Neuron (in vitro differentiated cells): ENCODE measurements around the gene ZBTB20.
"Not testable (repeated sequence)": the region's sequence is repeated elsewhere in the genome, so short reads cannot be mapped to it uniquely, and the experiment has no call there.

Experiments
- H2AFZ ChIP-seq: one replicate; pipeline ENCODE4 v1.6.1; 2013; ENCODE audit warnings: low read depth, mild to moderate bottlenecking, inconsistent platforms, low read length, moderate library complexity
- H3K27me3 ChIP-seq: one replicate; pipeline ENCODE4 v1.6.1; 2013; ENCODE audit warnings: low read length; ENCODE audit not compliant: insufficient read depth
- H3K36me3 ChIP-seq: one replicate; pipeline ENCODE4 v1.6.1; 2013; ENCODE audit warnings: low read length; ENCODE audit not compliant: insufficient read depth
- H3K4me1 ChIP-seq: one replicate; pipeline ENCODE4 v1.6.1; 2013; ENCODE audit warnings: low read length; ENCODE audit not compliant: insufficient read depth
- H3K4me3 ChIP-seq: 2 replicates; pipeline ENCODE4 v1.5.1; 2013; ENCODE audit warnings: mild to moderate bottlenecking, low read length, moderate library complexity
- H3K9me3 ChIP-seq: one replicate; pipeline ENCODE4 v1.6.1; 2013; ENCODE audit warnings: low read length

The ZBTB20 gene

DNA sequence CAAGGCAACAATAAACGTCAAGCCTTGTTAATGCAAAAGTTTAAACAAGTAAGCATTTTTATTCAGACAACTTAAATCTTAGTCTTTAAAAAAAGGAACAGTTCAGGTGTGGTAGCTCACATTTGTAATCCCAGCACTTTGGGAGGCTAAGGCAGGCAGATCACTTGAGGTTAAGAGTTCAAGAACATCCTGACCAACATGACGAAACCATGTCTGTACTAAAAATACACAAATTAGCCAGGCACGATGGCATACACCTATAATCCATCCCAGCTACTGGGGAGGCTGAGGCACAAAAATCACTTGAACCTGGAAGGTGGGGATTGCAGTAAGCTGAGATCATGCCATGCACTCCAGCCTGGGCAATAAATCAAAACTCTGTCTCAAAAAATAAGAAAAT lies 19.9 kb downstream of the ZBTB20 start:
- Histone ChIP-seq H3K4me3 (no peak overlapping the region), H3K27me3 (no peaks in the 10 kb centered on the region), H3K36me3 (no peaks in the 10 kb centered on the region), H2AFZ (no peak overlapping the region), H3K9me3 (no peaks in the 10 kb centered on the region), H3K4me1 (no peaks in the 10 kb centered on the region)

DNA sequence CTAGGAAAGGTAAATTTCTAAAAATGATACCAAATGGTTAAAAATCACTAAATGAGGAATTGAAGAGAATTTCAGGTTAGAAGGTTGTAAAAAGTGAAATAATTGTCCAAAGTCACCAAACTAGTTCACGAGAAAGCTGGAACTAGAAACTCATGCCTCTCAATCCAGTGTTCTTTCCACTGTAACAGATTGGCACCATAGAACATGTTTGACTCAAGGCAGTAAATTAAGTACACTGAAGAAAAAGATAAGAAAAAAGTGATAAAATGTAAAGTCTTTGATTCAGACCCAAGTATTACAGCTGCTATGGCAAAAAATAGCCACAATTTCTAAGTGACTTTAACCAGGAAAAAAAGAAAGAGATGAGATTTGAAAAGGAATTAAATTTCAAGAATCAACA lies 26.5 kb downstream of the ZBTB20 start:
- Histone ChIP-seq H3K4me1 (no peaks in the 10 kb centered on the region), H3K9me3 (no peaks in the 10 kb centered on the region), H3K4me3 (no peak overlapping the region)

DNA sequence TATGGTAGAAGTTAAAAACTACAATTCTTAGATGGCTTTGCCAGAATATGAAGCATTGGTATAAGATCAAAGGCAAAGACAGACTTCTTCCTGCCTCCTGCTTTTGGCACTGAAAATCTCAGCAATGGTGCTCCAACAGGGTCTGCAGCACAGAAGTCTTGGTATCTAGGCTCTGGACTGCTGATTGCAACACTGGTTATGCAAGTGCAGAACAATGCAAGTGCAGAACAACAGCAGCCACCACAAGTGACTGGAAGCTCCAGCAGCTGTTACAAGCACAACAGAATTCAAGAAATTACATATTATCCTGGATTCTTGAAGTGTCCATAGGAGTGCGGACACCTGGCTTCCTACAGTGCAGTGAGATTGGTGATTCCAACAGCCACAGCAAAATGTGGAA lies 33.7 kb downstream of the ZBTB20 start:
- Histone ChIP-seq H2AFZ (no peak overlapping the region), H3K27me3 (no peaks in the 10 kb centered on the region), H3K36me3 (no peaks in the 10 kb centered on the region)

More for the DNA sequence above, 26.5 kb downstream of the ZBTB20 start:
- H3K36me3 ChIP-seq = no peaks in the 10 kb centered on the region
- H2AFZ ChIP-seq = no peak overlapping the region
- H3K27me3 ChIP-seq = no peaks in the 10 kb centered on the region

DNA sequence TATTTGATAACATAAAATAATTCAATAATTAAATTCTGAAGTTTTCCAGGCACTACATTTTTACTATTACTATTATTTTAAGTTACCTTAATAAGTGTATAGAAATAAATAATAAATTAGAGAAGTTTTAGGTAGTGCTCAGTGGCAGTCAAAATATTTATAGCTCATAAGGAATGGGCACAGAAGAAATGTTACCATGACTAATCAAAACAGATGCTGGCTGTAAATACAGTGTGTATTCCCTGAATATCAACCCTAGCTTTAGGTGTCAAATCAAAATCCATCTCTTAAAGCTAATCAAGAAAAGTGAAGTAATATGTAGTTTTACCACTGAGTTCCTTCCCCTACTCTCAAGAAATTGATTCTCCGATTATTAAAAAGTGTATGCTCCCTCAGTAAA lies 35.5 kb downstream of the ZBTB20 start:
- H3K36me3 ChIP-seq = no peaks in the 10 kb centered on the region
- no peak overlapping the region for H3K4me3 ChIP-seq
- no peaks in the 10 kb centered on the region for H3K9me3 ChIP-seq
- H2AFZ ChIP-seq = no peak overlapping the region
- no peaks in the 10 kb centered on the region for H3K27me3 ChIP-seq
- no peaks in the 10 kb centered on the region for H3K4me1 ChIP-seq

More for the DNA sequence above, 33.7 kb downstream of the ZBTB20 start:
- H3K9me3 ChIP-seq = no peaks in the 10 kb centered on the region
- H3K4me3 ChIP-seq = no peak overlapping the region
- H3K4me1 ChIP-seq = no peaks in the 10 kb centered on the region

DNA sequence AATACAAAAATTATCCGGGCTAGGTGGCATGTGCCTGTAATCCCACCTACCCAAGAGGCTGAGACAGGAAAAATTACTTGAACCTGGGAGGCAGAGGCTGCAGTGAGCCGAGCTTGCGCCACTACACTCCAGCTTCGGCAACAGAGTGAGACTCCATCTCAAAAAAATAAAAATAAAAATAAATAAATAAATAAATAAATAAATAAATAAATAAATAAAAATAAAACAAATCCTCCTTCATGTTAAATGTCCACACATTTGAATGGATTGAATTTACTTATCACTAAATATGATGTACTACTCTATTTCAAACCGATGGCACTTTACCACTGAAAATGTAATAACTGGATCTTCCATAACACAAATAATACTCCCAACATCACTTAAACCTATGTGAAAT lies 36.3 kb downstream of the ZBTB20 start:
- Histone ChIP-seq H2AFZ (no peak overlapping the region), H3K4me3 (no peak overlapping the region), H3K27me3 (no peaks in the 10 kb centered on the region), H3K36me3 (no peaks in the 10 kb centered on the region), H3K4me1 (no peaks in the 10 kb centered on the region), H3K9me3 (no peaks in the 10 kb centered on the region)

DNA sequence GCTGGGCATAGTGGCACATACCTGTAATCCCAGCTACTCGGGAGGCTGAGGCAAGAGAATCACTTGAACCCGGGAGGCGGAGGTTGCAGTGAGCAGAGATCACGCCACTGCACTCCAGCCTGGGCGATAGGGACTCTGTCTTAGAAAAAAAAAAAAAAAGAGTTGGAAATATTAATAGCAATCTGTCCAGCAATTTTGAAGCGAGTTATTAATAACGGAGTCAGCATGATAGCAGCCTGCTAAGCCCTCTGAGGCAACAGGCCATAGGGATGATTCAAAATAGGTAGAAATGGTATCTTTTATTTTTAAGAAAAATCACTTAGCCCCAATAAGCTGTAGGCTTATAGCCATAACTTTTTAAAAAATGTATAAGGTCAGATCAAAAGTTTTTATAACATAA lies 37.0 kb downstream of the ZBTB20 start:
- H3K4me3 ChIP-seq, H3K27me3 ChIP-seq, H3K9me3 ChIP-seq, H3K36me3 ChIP-seq, H3K4me1 ChIP-seq, H2AFZ ChIP-seq: not testable (repeated sequence)

DNA sequence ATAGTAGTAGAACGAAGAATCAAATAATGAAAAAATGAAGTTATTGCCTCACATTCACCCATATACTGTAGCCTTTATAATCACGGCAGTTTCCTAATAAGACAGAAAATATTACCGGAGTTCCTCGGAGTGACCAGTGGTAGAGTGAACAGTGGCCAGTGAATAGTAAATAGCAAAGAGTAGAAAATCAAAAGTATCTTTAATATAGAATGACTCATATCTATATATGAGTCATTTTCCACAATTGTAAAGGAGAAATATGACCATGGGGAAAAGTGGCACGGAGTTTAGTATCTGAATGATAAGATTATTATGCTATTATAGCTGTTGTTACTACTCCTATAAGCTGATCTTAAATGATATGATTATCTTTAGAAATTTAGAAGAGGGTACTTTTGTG lies 38.5 kb downstream of the ZBTB20 start:
- Histone ChIP-seq H3K9me3 (peaks cover 5% of the 10 kb centered on the region), H3K27me3 (no peaks in the 10 kb centered on the region), H3K36me3 (no peaks in the 10 kb centered on the region), H3K4me1 (no peaks in the 10 kb centered on the region), H2AFZ (no peak overlapping the region), H3K4me3 (no peak overlapping the region)

DNA sequence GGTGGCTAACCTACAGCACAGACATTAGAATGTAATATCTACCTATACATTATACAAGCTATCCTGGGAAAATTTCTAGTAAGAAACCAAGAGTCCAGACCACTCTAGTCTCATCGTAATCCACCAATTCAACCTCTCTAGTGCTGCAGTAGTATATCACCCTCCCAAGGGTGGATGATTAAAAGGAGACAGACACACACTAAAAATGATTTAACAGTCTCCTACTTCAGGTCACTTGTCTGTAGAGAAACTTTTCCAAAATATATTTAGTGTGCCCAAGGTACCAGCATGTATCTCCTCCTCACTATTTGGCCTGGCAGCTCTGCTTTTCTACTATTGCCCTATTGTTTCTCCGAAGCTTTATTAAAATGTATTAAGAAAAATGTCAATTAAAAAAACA lies 45.0 kb downstream of the ZBTB20 start:
- no peaks in the 10 kb centered on the region for H3K27me3 ChIP-seq
- peaks cover 5% of the 10 kb centered on the region for H3K9me3 ChIP-seq
- no peak overlapping the region for H3K4me3 ChIP-seq
- H3K4me1 ChIP-seq = peaks cover 24% of the 10 kb centered on the region
- H3K36me3 ChIP-seq = no peaks in the 10 kb centered on the region
- H2AFZ ChIP-seq = no peak overlapping the region

DNA sequence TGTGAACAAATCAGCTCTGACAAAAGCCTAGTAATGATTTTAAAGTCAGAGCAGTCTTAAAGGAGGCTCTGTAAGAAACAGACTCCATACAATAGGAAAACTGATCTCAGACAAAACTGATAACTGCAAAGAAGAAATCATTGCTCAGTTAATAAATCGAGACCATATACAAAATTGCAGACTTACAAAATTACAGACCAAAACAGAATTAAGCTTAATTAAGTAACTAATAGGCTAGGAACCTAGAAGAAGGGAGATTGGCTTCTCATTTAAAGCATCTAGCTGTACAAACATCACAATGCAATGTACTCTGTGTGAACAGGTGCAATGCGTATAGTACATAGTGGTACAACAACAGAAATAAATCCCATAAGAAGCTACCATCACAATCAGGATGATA lies 46.3 kb downstream of the ZBTB20 start:
- Histone ChIP-seq H3K4me1 (peaks cover 24% of the 10 kb centered on the region), H2AFZ (peak overlapping the region; percentile 87), H3K36me3 (no peaks in the 10 kb centered on the region), H3K27me3 (no peaks in the 10 kb centered on the region), H3K9me3 (peaks cover 5% of the 10 kb centered on the region), H3K4me3 (peak overlapping the region; percentile 52)

DNA sequence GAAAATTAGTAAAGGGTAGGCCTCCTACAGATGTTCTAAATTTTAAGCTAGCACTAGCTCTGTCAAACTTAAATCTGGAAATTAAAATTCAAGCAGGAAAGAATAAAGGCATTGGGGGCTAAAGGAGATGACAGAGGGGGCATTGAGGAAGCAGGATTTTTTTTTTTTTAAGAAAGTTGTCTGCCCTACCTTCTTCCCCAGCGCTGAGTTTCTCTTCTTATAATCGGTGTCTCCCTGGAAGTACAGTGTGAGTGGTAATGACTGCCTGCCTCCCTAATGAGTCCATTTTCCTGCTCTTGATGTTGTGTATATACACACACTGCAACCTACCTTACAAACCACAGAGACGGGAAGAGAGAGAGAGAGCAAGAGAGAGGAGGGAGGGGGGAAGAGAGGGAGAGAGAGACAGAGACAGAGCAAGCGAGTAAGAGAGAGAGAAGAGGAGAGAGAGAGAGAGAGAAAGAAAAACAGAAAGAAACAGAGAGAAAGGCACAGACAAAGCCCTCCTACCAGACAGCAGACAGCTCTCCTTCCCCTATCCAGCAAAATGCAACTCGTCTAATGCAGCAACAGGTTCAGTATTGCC lies 47.0 kb downstream of the ZBTB20 start:
- Histone ChIP-seq H3K9me3 (peaks cover 5% of the 10 kb centered on the region), H3K36me3 (no peaks in the 10 kb centered on the region), H3K4me1 (peaks cover 24% of the 10 kb centered on the region), H3K27me3 (no peaks in the 10 kb centered on the region), H3K4me3 (peak overlapping the region; percentile 52), H2AFZ (peak overlapping the region; percentile 87)

DNA sequence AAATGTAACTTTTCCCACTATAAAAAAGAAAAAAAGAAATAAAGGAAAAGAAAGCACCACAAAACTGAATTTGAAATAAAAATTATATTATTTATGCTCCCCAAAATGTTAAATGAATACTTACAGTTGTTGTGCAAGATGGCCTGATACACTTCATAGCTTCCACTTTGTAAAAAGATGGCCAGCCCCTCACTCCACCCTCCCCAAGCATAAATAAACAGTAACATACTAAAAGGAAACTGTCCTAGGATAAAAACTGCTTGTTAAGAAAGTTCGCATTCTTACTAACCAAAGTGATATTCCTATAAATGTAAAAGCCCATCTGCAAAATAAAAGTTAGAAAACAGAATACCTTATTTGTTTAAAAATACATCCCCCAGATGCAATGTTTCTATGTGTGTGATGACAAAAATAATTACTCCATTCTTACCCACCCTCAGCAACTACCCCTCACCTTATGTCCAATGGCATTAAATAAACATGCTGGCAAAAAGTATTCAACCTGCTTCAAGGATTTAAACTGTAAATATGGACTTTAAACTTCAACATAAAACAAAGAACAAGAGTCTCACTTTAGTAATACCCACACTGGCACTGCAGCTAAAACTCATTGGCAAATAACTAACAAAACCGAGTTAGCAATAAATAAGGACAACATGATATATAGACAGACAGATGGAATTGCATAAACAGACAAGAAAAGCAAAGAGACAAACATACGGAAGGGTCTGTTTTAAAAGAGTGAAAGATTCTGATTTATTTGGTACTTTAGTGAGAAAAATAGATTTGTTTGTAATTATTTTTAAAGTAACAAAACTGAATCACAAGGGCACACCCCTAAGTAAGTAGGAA lies 47.7 kb downstream of the ZBTB20 start:
- Histone ChIP-seq H3K36me3 (no peaks in the 10 kb centered on the region), H3K4me1 (peaks cover 24% of the 10 kb centered on the region), H3K4me3 (peak overlapping the region; percentile 52), H2AFZ (peak overlapping the region; percentile 87), H3K27me3 (no peaks in the 10 kb centered on the region), H3K9me3 (peaks cover 2% of the 10 kb centered on the region)

DNA sequence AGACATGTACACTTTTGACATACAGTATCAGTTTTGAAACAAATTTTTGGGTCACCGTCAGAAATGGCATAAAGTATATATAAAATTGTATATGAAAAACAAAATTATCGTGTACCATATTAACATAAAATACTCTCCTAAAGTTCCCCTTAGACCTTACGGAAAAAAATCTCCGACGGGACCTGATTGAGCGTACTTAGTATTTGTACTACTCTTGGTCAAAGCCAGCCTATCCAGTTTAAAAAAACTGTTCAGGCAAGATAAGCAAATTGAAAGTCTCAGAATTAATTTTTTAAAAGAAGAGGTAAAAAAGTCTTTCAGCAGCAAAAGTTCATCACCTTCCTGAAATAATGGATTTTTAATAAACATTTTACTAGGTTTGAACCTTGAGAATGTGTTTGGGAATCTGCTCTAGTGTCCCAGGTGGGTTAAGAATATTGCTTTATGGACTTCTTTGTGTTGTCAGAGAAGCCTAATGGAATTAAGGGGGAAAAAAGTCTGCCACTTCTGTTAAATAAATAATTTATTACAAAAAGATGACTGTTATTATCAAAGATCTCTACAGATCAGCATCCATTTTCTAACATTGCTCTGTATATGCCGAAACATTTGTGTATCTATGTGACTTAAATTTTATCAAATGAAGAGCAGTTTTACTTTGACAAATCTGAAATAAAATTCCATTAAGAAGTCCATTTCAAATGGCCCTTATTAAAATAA lies 48.6 kb downstream of the ZBTB20 start:
- Histone ChIP-seq H3K27me3 (no peaks in the 10 kb centered on the region), H3K9me3 (no peaks in the 10 kb centered on the region), H3K4me3 (peak overlapping the region; percentile 52)

DNA sequence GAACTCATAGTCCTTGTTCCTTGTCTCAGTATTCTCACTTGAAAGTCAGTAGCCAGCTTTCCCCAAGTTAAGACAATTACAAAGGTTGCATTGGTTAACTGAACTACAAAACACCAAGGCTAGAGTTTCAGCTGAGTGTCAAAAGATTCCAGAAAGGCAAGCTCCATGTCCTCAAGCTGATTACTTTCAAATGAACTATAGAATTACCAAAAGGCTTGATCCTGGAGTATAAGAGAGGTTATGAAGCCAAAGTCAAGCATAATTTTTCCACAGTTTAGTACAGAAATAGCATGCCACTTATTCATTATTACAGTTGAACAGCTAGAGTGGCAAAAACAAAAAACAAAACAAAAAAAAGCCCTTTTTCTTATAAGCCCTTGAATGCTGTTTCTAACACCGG lies 51.9 kb downstream of the ZBTB20 start:
- Histone ChIP-seq H3K36me3 (no peaks in the 10 kb centered on the region), H3K9me3 (no peaks in the 10 kb centered on the region), H2AFZ (no peak overlapping the region), H3K27me3 (no peaks in the 10 kb centered on the region), H3K4me1 (peaks cover 16% of the 10 kb centered on the region), H3K4me3 (no peak overlapping the region)

More for the DNA sequence above, 48.6 kb downstream of the ZBTB20 start:
- Histone ChIP-seq H3K4me1 (peaks cover 24% of the 10 kb centered on the region), H2AFZ (peak overlapping the region; percentile 87), H3K36me3 (no peaks in the 10 kb centered on the region)
